ENCODE results near the gene MLLT1. TPM values are rescaled to one million over a fixed set of nuclear protein-coding genes. Genes with fewer than 3 reads are reported as not detected.

Gene MLLT1
- total RNA-seq, 1 experiment from 2014 or later, result 55.0 TPM

DNA sequence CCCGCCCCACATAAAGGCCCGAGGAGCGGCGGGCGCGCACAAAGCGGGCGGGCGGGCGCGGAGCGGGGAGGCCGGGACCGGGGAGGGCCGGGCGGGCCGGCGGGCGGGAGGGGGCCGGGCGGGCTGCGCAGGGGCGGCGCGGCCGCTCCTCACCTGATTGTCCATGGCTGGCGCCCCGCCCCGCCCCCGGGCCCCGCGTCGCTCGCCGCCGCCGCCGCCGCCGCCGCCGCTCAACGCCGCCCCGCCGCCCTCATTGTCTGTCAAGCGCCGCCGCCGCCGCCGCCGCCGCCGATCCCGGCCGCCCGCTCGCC is 200 bp downstream of the MLLT1 start (continued):
- TF ChIP-seq, protein P1, sequence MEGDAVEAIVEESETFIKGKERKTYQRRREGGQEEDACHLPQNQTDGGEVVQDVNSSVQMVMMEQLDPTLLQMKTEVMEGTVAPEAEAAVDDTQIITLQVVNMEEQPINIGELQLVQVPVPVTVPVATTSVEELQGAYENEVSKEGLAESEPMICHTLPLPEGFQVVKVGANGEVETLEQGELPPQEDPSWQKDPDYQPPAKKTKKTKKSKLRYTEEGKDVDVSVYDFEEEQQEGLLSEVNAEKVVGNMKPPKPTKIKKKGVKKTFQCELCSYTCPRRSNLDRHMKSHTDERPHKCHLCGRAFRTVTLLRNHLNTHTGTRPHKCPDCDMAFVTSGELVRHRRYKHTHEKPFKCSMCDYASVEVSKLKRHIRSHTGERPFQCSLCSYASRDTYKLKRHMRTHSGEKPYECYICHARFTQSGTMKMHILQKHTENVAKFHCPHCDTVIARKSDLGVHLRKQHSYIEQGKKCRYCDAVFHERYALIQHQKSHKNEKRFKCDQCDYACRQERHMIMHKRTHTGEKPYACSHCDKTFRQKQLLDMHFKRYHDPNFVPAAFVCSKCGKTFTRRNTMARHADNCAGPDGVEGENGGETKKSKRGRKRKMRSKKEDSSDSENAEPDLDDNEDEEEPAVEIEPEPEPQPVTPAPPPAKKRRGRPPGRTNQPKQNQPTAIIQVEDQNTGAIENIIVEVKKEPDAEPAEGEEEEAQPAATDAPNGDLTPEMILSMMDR (IDR thresholded peaks at IDR 0.05 in 2 of 3, conservative IDR thresholded peaks at IDR 0.05 in 1 of 3; ENCODE audit: borderline replicate concordance in 1 of 3, insufficient read depth in 1 of 3, low read depth in 2 of 3, low read length in 2 of 3), result no peak
- TF ChIP-seq, protein P2, sequence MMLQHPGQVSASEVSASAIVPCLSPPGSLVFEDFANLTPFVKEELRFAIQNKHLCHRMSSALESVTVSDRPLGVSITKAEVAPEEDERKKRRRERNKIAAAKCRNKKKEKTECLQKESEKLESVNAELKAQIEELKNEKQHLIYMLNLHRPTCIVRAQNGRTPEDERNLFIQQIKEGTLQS (IDR thresholded peaks at IDR 0.05), result no peak
- TF ChIP-seq, protein P3, sequence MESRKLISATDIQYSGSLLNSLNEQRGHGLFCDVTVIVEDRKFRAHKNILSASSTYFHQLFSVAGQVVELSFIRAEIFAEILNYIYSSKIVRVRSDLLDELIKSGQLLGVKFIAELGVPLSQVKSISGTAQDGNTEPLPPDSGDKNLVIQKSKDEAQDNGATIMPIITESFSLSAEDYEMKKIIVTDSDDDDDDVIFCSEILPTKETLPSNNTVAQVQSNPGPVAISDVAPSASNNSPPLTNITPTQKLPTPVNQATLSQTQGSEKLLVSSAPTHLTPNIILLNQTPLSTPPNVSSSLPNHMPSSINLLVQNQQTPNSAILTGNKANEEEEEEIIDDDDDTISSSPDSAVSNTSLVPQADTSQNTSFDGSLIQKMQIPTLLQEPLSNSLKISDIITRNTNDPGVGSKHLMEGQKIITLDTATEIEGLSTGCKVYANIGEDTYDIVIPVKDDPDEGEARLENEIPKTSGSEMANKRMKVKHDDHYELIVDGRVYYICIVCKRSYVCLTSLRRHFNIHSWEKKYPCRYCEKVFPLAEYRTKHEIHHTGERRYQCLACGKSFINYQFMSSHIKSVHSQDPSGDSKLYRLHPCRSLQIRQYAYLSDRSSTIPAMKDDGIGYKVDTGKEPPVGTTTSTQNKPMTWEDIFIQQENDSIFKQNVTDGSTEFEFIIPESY (IDR thresholded peaks at IDR 0.05; ENCODE audit: extremely low read depth, insufficient replicate concordance, low read length), result no peak
- no peak for TF ChIP-seq SP1 (IDR thresholded peaks at IDR 0.05; ENCODE audit: low read depth)
- TF ChIP-seq CBX3 (IDR thresholded peaks at IDR 0.05; ENCODE audit: low read depth), result no peak
- TF ChIP-seq JUND (IDR thresholded peaks at IDR 0.05), result no peak
- TF ChIP-seq YY1 (IDR thresholded peaks at IDR 0.05; ENCODE audit: extremely low read depth, insufficient replicate concordance, low read depth, low read length), result no peak
- TF ChIP-seq TCF7L2 (IDR thresholded peaks at IDR 0.05; ENCODE audit: borderline replicate concordance, extremely low read depth, insufficient read depth, insufficient read length), result no peak
- no peak for TF ChIP-seq POLR2AphosphoS5 (IDR thresholded peaks at IDR 0.05; ENCODE audit: low read depth, low read length)
